Mononuclear cell (primary cell): ENCODE results near the gene MTMR2. TPM values are rescaled to one million over a fixed set of nuclear protein-coding genes. Genes with fewer than 3 reads are reported as not detected.

Experiments
- H3K27me3 ChIP-seq: 2 replicates; pipeline ENCODE4 v1.6.0; 2011; ENCODE audit warnings: low read length, control low read depth; ENCODE audit not compliant: insufficient read depth
- H3K4me1 ChIP-seq: 2 replicates; pipeline ENCODE4 v1.5.1; 2011; ENCODE audit warnings: mild to moderate bottlenecking, low read length, control low read depth; ENCODE audit not compliant: insufficient read depth
- H3K4me3 ChIP-seq: 2 replicates; pipeline ENCODE4 v1.5.1; 2011; ENCODE audit warnings: mild to moderate bottlenecking, low read length, moderate library complexity
- H3K9me3 ChIP-seq: 2 replicates; pipeline ENCODE4 v1.5.1; 2011; ENCODE audit warnings: low read depth, mild to moderate bottlenecking, control low read depth, low read length
- total RNA-seq: library from RNA; depleted of rRNA; stranded (reverse); fragments of >200 nt; gene quantifications from one replicate; pipeline ENCODE4 v1.2.3, GENCODE V29; 2012

The MTMR2 gene
- total RNA-seq, 1 donor = 8.2 TPM

- H3K9me3 ChIP-seq = no peaks in the 10 kb centered on the region
- no peaks in the 10 kb centered on the region for H3K4me1 ChIP-seq
- H3K4me3 ChIP-seq = no peak overlapping the region
- H3K27me3 ChIP-seq = no peaks in the 10 kb centered on the region
These were observed 13.1 kb downstream of the MTMR2 start for GRCh38 chr11:95910638-95911368.

GRCh38 chr11:95908826-95909225 lies 15.1 kb downstream of the MTMR2 start:
- Histone ChIP-seq H3K27me3 (no peaks in the 10 kb centered on the region), H3K9me3 (no peaks in the 10 kb centered on the region), H3K4me1 (no peaks in the 10 kb centered on the region), H3K4me3 (no peak overlapping the region)

GRCh38 chr11:95907476-95907875 lies 16.4 kb downstream of the MTMR2 start:
- Histone ChIP-seq H3K4me1 (no peaks in the 10 kb centered on the region), H3K4me3 (no peak overlapping the region), H3K9me3 (no peaks in the 10 kb centered on the region), H3K27me3 (no peaks in the 10 kb centered on the region)

GRCh38 chr11:95904009-95904650 lies 19.8 kb downstream of the MTMR2 start:
- H3K27me3 ChIP-seq = no peaks in the 10 kb centered on the region
- H3K4me1 ChIP-seq = no peaks in the 10 kb centered on the region
- no peak overlapping the region for H3K4me3 ChIP-seq
- no peaks in the 10 kb centered on the region for H3K9me3 ChIP-seq

- Histone ChIP-seq H3K27me3 (no peaks in the 10 kb centered on the region), H3K9me3 (no peaks in the 10 kb centered on the region), H3K4me3 (no peak overlapping the region), H3K4me1 (no peaks in the 10 kb centered on the region)
These were observed 25.1 kb downstream of the MTMR2 start for GRCh38 chr11:95898782-95899181.

GRCh38 chr11:95897731-95898130 lies 26.2 kb downstream of the MTMR2 start:
- no peak overlapping the region for H3K4me3 ChIP-seq
- H3K27me3 ChIP-seq = no peaks in the 10 kb centered on the region
- no peaks in the 10 kb centered on the region for H3K9me3 ChIP-seq
- no peaks in the 10 kb centered on the region for H3K4me1 ChIP-seq

GRCh38 chr11:95895815-95896214 lies 28.1 kb downstream of the MTMR2 start:
- Histone ChIP-seq H3K4me3 (no peak overlapping the region), H3K9me3 (no peaks in the 10 kb centered on the region), H3K4me1 (no peaks in the 10 kb centered on the region), H3K27me3 (no peaks in the 10 kb centered on the region)

GRCh38 chr11:95892892-95893570 lies 30.9 kb downstream of the MTMR2 start:
- no peaks in the 10 kb centered on the region for H3K9me3 ChIP-seq
- no peak overlapping the region for H3K4me3 ChIP-seq
- no peaks in the 10 kb centered on the region for H3K4me1 ChIP-seq
- no peaks in the 10 kb centered on the region for H3K27me3 ChIP-seq

GRCh38 chr11:95892492-95892891 lies 31.4 kb downstream of the MTMR2 start:
- Histone ChIP-seq H3K4me3 (no peak overlapping the region), H3K27me3 (no peaks in the 10 kb centered on the region), H3K9me3 (no peaks in the 10 kb centered on the region), H3K4me1 (no peaks in the 10 kb centered on the region)

GRCh38 chr11:95891423-95892170 lies 32.3 kb downstream of the MTMR2 start:
- Histone ChIP-seq H3K4me3 (no peak overlapping the region), H3K4me1 (no peaks in the 10 kb centered on the region), H3K9me3 (no peaks in the 10 kb centered on the region), H3K27me3 (no peaks in the 10 kb centered on the region)

GRCh38 chr11:95888852-95889251 lies 35.1 kb downstream of the MTMR2 start:
- Histone ChIP-seq H3K4me1 (no peaks in the 10 kb centered on the region), H3K4me3 (no peak overlapping the region), H3K9me3 (no peaks in the 10 kb centered on the region), H3K27me3 (no peaks in the 10 kb centered on the region)

GRCh38 chr11:95888439-95888838 lies 35.5 kb downstream of the MTMR2 start:
- H3K27me3 ChIP-seq = no peaks in the 10 kb centered on the region
- no peaks in the 10 kb centered on the region for H3K9me3 ChIP-seq
- no peaks in the 10 kb centered on the region for H3K4me1 ChIP-seq
- no peak overlapping the region for H3K4me3 ChIP-seq

GRCh38 chr11:95886462-95886861 lies 37.4 kb downstream of the MTMR2 start:
- H3K4me1 ChIP-seq = no peaks in the 10 kb centered on the region
- no peak overlapping the region for H3K4me3 ChIP-seq
- H3K27me3 ChIP-seq = no peaks in the 10 kb centered on the region
- H3K9me3 ChIP-seq = no peaks in the 10 kb centered on the region

GRCh38 chr11:95884802-95885201 lies 39.1 kb downstream of the MTMR2 start:
- no peaks in the 10 kb centered on the region for H3K27me3 ChIP-seq

GRCh38 chr11:95884376-95884775 lies 39.5 kb downstream of the MTMR2 start:
- Histone ChIP-seq H3K27me3 (no peaks in the 10 kb centered on the region), H3K9me3 (no peaks in the 10 kb centered on the region)

More at GRCh38 chr11:95884802-95885201, 39.1 kb downstream of the MTMR2 start:
- H3K4me1 ChIP-seq = no peaks in the 10 kb centered on the region
- H3K4me3 ChIP-seq = no peak overlapping the region
- H3K9me3 ChIP-seq = no peaks in the 10 kb centered on the region

More at GRCh38 chr11:95884376-95884775, 39.5 kb downstream of the MTMR2 start:
- Histone ChIP-seq H3K4me1 (no peaks in the 10 kb centered on the region), H3K4me3 (no peak overlapping the region)
